ENCODE measurements around the gene URB1.

DNA sequence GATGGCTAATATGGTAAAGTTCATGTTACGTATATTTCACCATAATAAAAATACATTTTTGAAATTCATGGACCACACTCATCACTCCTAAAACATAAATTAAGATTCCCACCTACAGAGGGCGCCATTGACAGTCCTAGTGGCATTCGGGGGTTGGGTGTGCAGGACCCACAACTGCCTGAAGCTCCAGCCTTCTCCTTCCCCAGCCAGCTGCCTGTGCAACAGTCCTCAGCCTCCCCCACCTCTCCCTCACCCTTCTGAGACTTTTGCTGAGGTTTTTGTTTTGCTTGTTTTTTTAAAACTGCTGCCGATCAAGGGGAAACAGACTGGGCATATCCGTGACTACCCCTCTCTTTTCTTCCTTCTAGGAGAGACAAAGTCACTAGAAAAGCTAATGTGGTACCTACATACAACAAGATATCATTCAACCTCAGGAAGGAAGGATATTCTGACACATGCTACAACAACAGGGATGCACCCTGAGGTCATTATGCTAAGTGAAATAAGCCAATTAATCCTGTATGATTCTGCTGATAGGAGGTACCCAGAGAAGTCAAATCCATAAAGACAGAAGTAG, 10.5 kb upstream of the URB1 start:
- TF ChIP-seq ZNF282 (CRISPR knock-in tag; IDR thresholded peaks at IDR 0.05) (no peak), MAFK (IDR thresholded peaks at IDR 0.05; ENCODE audit: low read length) (no peak), CBX2 (IDR thresholded peaks at IDR 0.05; ENCODE audit: insufficient read depth, low read length, poor library complexity, severe bottlenecking) (no peak), POLR2A (conservative IDR thresholded peaks at IDR 0.05) (no peak), SMARCB1 (IDR thresholded peaks at IDR 0.05; ENCODE audit: insufficient read length, low read depth) (no peak), ZNF165 (CRISPR knock-in tag; IDR thresholded peaks at IDR 0.05; ENCODE audit: borderline replicate concordance) (no peak)
- TF ChIP-seq, protein P1, sequence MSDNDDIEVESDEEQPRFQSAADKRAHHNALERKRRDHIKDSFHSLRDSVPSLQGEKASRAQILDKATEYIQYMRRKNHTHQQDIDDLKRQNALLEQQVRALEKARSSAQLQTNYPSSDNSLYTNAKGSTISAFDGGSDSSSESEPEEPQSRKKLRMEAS (CRISPR knock-in tag; IDR thresholded peaks at IDR 0.05): no peak
- TF ChIP-seq, protein P2, sequence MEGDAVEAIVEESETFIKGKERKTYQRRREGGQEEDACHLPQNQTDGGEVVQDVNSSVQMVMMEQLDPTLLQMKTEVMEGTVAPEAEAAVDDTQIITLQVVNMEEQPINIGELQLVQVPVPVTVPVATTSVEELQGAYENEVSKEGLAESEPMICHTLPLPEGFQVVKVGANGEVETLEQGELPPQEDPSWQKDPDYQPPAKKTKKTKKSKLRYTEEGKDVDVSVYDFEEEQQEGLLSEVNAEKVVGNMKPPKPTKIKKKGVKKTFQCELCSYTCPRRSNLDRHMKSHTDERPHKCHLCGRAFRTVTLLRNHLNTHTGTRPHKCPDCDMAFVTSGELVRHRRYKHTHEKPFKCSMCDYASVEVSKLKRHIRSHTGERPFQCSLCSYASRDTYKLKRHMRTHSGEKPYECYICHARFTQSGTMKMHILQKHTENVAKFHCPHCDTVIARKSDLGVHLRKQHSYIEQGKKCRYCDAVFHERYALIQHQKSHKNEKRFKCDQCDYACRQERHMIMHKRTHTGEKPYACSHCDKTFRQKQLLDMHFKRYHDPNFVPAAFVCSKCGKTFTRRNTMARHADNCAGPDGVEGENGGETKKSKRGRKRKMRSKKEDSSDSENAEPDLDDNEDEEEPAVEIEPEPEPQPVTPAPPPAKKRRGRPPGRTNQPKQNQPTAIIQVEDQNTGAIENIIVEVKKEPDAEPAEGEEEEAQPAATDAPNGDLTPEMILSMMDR (IDR thresholded peaks at IDR 0.05 in 2 of 3, conservative IDR thresholded peaks at IDR 0.05 in 1 of 3; ENCODE audit: insufficient read depth in 2 of 3, low read depth in 1 of 3, low read length in 3 of 3): peak; percentile 84 to 91 (median 88)
- TF ChIP-seq, protein P3, sequence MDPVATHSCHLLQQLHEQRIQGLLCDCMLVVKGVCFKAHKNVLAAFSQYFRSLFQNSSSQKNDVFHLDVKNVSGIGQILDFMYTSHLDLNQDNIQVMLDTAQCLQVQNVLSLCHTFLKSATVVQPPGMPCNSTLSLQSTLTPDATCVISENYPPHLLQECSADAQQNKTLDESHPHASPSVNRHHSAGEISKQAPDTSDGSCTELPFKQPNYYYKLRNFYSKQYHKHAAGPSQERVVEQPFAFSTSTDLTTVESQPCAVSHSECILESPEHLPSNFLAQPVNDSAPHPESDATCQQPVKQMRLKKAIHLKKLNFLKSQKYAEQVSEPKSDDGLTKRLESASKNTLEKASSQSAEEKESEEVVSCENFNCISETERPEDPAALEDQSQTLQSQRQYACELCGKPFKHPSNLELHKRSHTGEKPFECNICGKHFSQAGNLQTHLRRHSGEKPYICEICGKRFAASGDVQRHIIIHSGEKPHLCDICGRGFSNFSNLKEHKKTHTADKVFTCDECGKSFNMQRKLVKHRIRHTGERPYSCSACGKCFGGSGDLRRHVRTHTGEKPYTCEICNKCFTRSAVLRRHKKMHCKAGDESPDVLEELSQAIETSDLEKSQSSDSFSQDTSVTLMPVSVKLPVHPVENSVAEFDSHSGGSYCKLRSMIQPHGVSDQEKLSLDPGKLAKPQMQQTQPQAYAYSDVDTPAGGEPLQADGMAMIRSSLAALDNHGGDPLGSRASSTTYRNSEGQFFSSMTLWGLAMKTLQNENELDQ (CRISPR knock-in tag; IDR thresholded peaks at IDR 0.05; ENCODE audit: borderline replicate concordance): no peak
- TF ChIP-seq, protein P4, sequence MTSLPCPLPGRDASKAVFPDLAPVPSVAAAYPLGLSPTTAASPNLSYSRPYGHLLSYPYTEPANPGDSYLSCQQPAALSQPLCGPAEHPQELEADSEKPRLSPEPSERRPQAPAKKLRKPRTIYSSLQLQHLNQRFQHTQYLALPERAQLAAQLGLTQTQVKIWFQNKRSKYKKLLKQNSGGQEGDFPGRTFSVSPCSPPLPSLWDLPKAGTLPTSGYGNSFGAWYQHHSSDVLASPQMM (CRISPR knock-in tag; IDR thresholded peaks at IDR 0.05): no peak
- TF ChIP-seq, protein P5, sequence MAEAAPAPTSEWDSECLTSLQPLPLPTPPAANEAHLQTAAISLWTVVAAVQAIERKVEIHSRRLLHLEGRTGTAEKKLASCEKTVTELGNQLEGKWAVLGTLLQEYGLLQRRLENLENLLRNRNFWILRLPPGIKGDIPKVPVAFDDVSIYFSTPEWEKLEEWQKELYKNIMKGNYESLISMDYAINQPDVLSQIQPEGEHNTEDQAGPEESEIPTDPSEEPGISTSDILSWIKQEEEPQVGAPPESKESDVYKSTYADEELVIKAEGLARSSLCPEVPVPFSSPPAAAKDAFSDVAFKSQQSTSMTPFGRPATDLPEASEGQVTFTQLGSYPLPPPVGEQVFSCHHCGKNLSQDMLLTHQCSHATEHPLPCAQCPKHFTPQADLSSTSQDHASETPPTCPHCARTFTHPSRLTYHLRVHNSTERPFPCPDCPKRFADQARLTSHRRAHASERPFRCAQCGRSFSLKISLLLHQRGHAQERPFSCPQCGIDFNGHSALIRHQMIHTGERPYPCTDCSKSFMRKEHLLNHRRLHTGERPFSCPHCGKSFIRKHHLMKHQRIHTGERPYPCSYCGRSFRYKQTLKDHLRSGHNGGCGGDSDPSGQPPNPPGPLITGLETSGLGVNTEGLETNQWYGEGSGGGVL (CRISPR knock-in tag; IDR thresholded peaks at IDR 0.05): no peak
